ENCODE measurements around the gene DAAM2.

The DAAM2 gene

DNA sequence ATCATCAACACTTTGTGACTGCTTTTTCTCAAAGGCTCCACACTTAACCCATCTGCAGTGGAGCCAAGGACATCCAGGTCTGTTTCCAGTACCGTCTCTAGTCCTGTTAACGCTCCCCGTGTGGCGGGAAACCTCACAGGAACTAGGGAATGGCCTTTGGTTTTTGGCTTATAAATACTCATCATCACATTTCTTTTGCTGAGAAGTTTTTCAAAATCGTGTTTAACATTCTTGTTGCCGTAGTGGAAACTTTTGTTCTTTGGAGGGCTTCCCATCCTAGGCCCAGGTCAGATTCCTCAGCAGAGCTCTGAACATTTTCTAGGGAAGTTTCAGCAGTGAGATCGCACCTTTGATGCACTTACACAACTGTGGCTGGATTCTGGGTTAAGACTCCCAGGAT, 24.6 kb downstream of the DAAM2 start:
- no peaks in the 10 kb centered on the region for H3K4me1 ChIP-seq
- H3K36me3 ChIP-seq (replicated peaks), result no peaks in the 10 kb centered on the region
- in situ Hi-C loops (cut with MboI; ENCODE audit: low sequenced_read_pairs), result no loop called here
- no peaks in the 10 kb centered on the region for H3K9me3 ChIP-seq
- DNase-seq (ENCODE audit: low spot score in 2 of 2), result no peak
- H3K27me3 ChIP-seq (ENCODE audit: low read depth), result no peaks in the 10 kb centered on the region
- no peak overlapping the region for H3K4me3 ChIP-seq

DNA sequence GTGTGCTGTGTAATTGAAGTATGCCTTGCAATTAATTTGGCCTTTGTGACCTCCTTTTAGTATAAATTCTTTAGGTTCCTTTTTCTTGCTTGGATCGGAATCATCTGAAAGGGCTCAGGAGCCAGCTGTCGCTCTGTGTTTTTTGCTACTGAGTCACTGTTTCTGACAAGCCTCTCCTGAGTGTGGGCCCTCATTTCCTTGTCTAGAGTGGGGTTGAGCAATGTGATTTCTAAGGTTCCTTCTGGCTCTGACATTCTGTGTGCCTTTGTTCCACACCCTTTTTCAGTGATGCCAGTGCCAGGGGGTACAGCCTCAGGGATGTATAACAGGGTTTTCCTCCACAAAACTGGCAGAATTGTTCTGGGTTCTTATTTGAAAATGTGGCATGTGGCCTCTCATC, 26.5 kb downstream of the DAAM2 start:
- DNase-seq (ENCODE audit: low spot score in 2 of 2), result no peak

DNA sequence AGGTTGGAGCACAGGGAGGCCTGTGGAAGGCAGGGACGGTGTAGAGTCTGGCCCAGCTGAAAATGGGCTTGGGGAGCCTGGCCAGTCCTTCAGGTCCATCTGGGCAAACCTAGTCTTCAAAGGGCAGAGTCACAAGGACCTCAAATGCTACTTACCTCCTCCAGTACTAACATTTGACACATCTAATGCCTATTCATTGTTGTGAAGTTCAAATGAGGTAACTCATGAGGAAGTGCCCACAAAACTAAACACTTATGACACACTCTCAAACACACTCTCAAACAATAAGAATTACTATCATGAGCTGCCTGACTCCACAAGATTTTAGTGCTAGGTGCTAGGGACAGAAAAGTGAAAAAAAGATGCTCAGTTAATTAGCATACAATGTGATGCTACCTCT, 27.1 kb downstream of the DAAM2 start:
- no peak for DNase-seq (ENCODE audit: low spot score in 2 of 2)
- H3K4me3 ChIP-seq, result no peak overlapping the region
- no peaks in the 10 kb centered on the region for H3K36me3 ChIP-seq (replicated peaks)
- H3K4me1 ChIP-seq, result no peaks in the 10 kb centered on the region
- H3K27me3 ChIP-seq (ENCODE audit: low read depth), result no peaks in the 10 kb centered on the region
- in situ Hi-C loops (cut with MboI; ENCODE audit: low sequenced_read_pairs), result no loop called here
- H3K9me3 ChIP-seq, result no peaks in the 10 kb centered on the region

More for the DNA sequence above, 26.5 kb downstream of the DAAM2 start:
- H3K36me3 ChIP-seq (replicated peaks), result no peaks in the 10 kb centered on the region
- in situ Hi-C loops (cut with MboI; ENCODE audit: low sequenced_read_pairs), result no loop called here
- H3K4me1 ChIP-seq, result no peaks in the 10 kb centered on the region
- H3K4me3 ChIP-seq, result no peak overlapping the region
- no peaks in the 10 kb centered on the region for H3K9me3 ChIP-seq
- H3K27me3 ChIP-seq (ENCODE audit: low read depth), result no peaks in the 10 kb centered on the region

DNA sequence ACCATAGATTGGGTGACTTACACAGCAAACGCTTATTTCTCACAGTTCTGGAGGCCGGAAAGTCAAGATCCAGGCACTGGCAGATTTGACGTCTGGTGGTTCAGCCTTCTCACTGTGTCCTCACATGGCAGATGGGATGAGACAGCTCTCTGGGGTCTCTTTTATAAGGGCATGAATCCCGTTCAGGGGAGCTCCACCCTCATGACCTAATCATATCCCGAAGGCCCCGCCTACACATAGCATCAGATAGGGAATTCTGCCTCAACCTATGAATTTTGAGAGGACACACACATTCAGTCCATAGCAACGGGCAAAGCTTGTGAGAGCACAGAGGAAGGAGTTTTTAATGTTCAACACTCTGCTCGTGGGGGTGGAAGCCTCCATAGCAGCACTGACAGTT, 27.5 kb downstream of the DAAM2 start:
- Histone ChIP-seq H3K4me1 (no peaks in the 10 kb centered on the region), H3K36me3 (replicated peaks) (no peaks in the 10 kb centered on the region), H3K9me3 (no peaks in the 10 kb centered on the region), H3K4me3 (no peak overlapping the region), H3K27me3 (ENCODE audit: low read depth) (no peaks in the 10 kb centered on the region)
- in situ Hi-C loops (cut with MboI; ENCODE audit: low sequenced_read_pairs), result no loop called here
- DNase-seq (ENCODE audit: low spot score in 2 of 2), result no peak

DNA sequence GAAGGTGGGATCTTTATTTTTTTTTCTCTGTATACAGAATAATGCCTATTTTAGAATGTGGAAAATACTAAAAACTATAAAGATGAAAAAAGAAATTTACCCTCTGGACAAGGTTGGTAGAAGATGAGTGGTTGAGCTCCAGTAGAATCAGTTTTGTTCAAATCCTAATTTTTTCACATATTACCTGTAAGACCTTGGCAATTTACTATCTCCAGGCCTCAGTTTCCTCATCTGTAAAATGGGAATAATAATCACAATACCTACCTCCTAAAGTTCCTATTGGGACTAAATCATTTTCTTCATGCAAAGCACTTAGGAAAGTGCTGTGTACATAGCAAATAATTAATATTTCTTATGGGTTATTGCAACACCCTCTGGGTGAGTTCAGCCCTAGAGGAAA, 28.4 kb downstream of the DAAM2 start:
- in situ Hi-C loops (cut with MboI; ENCODE audit: low sequenced_read_pairs), result no loop called here
- no peaks in the 10 kb centered on the region for H3K9me3 ChIP-seq
- no peak for DNase-seq (ENCODE audit: low spot score in 2 of 2)
- H3K36me3 ChIP-seq (replicated peaks), result no peaks in the 10 kb centered on the region
- H3K4me3 ChIP-seq, result no peak overlapping the region
- H3K27me3 ChIP-seq (ENCODE audit: low read depth), result no peaks in the 10 kb centered on the region
- no peaks in the 10 kb centered on the region for H3K4me1 ChIP-seq

DNA sequence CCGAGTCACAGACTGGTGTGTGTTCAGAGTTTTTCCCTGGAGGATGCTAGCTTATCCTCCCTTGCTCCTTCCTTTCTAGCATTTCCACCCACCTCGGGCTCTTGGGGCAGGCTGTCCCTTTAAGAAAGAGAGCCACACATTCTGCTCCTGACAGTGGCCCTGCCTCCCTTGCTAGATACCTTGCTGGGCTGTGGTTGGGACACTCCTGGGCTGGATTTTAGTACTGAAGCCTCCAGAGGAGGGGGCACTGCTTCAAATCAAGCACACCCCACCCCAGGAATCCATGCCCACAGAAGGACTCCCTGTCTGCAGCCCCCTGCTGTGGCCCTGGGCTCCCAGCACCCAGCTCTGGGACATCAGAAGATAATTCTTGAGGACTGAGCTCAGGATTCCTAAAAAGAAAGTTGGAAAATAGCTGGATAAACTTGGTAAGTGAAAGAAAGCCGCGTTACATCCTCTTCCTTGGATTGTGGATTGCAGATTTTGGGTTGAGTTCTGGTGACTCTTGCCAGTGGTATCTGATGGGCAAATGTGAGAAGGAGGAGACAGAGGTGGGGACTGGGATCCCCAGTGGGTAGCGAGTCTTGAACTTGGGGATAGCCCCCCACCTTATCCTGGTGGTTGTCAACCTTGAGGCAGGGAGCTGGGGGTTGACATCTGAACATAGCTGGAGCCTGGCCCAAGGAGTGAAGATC, 29.0 kb downstream of the DAAM2 start:
- no peaks in the 10 kb centered on the region for H3K4me1 ChIP-seq
- H3K27me3 ChIP-seq (ENCODE audit: low read depth), result no peaks in the 10 kb centered on the region
- DNase-seq (ENCODE audit: low spot score in 2 of 2), result no peak
- no peaks in the 10 kb centered on the region for H3K9me3 ChIP-seq
- H3K36me3 ChIP-seq (replicated peaks), result no peaks in the 10 kb centered on the region
- no peak overlapping the region for H3K4me3 ChIP-seq
- in situ Hi-C loops (cut with MboI; ENCODE audit: low sequenced_read_pairs), result no loop called here

DNA sequence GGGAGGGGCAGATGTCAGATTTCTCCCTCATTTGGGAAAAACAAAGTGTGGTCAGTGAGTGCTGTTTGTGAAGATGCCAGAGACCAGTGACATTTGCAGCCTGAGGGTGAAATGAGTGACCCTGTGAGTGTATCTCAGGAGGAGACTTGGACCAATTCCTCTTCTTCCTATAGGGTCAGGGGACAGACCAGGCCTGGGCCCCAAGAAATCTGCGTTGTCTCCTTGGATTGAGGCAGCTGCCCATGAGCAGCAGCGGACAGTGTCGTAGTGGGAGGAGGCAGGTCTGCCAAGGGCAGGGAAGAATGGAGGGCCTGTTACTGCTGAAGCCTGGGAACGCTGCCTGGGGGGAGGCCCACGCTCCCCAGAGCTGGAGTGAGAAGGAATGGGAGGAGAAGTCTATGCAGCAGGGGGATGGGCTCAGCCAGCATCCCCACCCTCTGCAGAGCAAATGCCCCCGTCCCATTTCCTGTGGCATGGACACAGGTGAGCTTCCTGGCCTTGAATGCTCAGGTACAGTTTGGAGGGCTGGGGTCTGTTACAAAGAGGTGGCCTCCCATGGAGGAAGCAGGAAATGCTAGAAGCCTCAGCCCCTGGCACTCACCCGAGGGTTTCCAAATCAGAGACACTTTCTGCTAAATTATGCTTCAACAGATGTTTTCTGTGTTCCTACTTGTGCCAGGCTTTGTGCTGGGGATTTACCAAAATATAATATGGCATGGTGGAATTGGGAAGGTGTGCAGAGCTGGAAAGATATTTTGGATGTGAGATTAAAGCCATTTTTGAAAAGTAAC, 29.8 kb downstream of the DAAM2 start:
- DNase-seq (ENCODE audit: low spot score in 2 of 2), result no peak
- Histone ChIP-seq H3K4me1 (no peaks in the 10 kb centered on the region), H3K36me3 (replicated peaks) (no peaks in the 10 kb centered on the region), H3K9me3 (no peaks in the 10 kb centered on the region), H3K27me3 (ENCODE audit: low read depth) (no peaks in the 10 kb centered on the region), H3K4me3 (no peak overlapping the region)
- in situ Hi-C loops (cut with MboI; ENCODE audit: low sequenced_read_pairs), result no loop called here

DNA sequence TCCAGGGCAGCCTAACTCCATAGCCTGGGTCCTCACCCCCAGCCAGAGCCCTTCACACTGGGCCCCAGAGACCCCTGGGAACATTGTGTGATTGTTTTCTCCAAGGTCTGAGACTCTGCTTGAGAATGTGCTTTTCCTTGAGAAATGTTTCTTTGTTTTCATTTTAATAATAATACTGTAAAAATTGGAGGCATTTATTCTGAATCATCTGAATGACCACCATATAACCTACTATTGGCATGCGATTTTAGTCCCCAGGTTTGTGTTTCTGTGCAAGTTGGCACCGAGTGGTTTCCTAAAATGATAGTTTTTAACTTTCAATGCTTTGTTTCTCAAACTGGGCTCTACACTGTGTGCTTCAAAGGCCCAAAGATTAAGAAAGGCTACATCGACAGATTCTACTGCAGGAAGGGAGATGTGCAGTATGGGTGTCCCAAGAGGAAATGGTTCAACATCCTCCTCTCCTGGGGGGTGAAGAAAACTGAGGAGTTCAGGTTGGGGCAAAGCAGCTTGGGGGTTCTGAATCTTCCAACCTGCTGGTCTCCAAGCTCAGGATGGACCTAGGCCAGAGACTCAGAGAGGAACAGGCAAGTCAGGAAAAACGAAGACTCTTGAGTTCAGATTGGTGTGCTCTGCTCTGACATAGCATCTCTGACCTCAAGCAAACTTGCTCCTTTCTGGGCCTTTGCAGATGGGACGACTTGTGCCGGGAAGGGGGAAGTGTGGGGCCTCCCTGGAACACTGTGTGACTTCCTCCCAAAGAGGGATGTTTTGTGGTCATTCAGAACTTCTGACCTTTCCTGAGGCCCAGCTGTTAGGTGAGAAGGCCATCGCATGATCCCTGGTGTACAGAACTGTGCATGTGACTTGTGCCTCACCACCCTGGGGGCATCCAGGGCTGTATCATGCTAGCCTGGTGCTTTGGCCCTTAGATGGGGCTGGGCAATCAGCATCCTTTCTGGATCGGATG, 31.0 kb downstream of the DAAM2 start:
- no peaks in the 10 kb centered on the region for H3K36me3 ChIP-seq (replicated peaks)
- in situ Hi-C loops (cut with MboI; ENCODE audit: low sequenced_read_pairs), result no loop called here
- no peak for DNase-seq (ENCODE audit: low spot score in 2 of 2)
- H3K27me3 ChIP-seq (ENCODE audit: low read depth), result no peaks in the 10 kb centered on the region
- no peaks in the 10 kb centered on the region for H3K9me3 ChIP-seq
- H3K4me1 ChIP-seq, result no peaks in the 10 kb centered on the region
- H3K4me3 ChIP-seq, result no peak overlapping the region

DNA sequence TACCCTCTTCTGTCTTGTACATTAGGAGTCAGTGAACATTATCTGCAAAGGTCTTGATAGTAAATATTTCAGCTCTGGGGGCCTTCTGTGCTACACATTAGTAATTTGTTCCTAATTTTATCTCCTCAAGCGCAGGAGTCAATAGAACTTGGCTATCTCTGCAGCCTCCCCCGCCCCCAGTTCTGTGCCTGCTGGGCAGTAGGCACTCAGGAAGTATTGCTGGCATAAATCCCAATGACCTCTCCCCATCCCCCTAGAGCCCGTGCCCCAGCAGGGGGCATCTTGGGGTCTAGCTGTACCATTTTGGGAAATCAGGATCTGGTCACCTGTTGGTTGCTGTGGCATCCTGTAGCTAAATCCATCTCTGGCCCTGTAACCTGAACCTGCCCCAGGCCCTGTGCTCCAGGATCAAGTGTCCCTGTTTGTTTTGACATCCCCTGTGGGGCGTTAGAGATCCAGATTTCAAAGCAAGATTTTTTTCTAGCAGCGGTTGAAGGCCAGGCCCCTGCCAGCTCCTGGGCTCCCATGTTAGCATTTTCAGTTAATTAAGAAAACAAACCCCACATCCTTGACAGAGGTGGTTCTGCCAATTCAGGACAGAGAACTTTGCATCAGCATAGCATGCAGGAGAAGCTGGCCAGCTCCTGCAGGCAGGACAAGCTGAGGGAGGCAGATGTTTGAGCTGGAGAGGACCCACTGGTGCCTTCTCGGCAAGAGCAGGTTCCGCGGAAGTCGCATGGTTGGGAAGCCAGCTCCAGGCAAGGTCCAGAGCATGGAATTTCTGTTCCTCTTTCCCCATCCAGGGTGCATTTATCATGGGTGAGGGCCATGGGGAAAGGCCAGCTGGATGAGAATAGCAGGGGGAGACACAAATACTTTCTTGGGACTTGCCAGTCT, 32.1 kb downstream of the DAAM2 start:
- Histone ChIP-seq H3K27me3 (ENCODE audit: low read depth) (no peaks in the 10 kb centered on the region), H3K36me3 (replicated peaks) (no peaks in the 10 kb centered on the region), H3K4me3 (no peak overlapping the region), H3K4me1 (no peaks in the 10 kb centered on the region), H3K9me3 (no peaks in the 10 kb centered on the region)
- in situ Hi-C loops (cut with MboI; ENCODE audit: low sequenced_read_pairs), result no loop called here
- no peak for DNase-seq (ENCODE audit: low spot score in 2 of 2)

DNA sequence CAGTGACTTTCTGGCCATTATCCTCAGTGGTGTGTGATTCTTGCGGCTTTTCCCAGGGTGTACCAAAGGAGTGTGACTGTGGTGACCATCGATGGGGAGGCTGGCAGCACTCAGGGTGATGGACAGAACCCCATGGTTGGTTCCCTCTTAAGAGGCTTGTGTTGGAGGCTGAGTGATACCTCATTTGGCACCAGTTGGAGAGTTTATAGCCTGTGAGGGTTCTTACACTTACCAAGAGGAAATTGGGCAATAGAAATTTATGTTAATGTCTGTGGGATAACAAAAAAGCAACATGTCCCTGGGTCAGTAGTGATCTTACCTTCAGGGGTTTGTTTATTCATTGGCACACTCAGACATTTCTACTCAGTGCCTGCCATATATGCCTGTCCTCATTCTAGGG, 37.2 kb downstream of the DAAM2 start:
- no peaks in the 10 kb centered on the region for H3K9me3 ChIP-seq
- no peak for DNase-seq (ENCODE audit: low spot score in 2 of 2)
- in situ Hi-C loops (cut with MboI; ENCODE audit: low sequenced_read_pairs), result no loop called here
- no peaks in the 10 kb centered on the region for H3K36me3 ChIP-seq (replicated peaks)
- no peaks in the 10 kb centered on the region for H3K27me3 ChIP-seq (ENCODE audit: low read depth)
- H3K4me3 ChIP-seq, result no peak overlapping the region
- no peaks in the 10 kb centered on the region for H3K4me1 ChIP-seq

DNA sequence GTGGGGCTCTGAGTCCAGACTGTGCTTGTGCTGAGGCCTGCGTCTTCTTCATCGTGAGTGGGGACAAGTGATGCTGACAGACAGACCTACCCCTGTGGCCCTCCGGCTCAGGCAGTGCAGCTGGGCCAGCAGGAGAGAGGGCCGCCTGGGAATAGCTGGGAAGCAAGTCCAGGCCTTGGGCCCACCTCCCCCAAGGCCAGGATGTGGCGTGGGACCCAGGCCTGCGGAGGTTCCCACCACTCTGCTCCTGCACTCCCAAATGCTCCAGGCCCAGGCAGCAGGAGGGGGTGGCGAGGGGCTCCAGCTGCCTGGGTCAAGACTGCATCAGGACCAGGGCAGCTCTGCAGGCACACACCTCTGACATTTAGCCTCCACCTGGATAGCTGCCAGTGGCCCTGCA, 38.3 kb downstream of the DAAM2 start:
- H3K4me1 ChIP-seq, result no peaks in the 10 kb centered on the region
- no peak for DNase-seq (ENCODE audit: low spot score in 2 of 2)
- H3K4me3 ChIP-seq, result no peak overlapping the region
- H3K9me3 ChIP-seq, result no peaks in the 10 kb centered on the region
- H3K27me3 ChIP-seq (ENCODE audit: low read depth), result no peaks in the 10 kb centered on the region
- in situ Hi-C loops (cut with MboI; ENCODE audit: low sequenced_read_pairs), result no loop called here
- no peaks in the 10 kb centered on the region for H3K36me3 ChIP-seq (replicated peaks)

DNA sequence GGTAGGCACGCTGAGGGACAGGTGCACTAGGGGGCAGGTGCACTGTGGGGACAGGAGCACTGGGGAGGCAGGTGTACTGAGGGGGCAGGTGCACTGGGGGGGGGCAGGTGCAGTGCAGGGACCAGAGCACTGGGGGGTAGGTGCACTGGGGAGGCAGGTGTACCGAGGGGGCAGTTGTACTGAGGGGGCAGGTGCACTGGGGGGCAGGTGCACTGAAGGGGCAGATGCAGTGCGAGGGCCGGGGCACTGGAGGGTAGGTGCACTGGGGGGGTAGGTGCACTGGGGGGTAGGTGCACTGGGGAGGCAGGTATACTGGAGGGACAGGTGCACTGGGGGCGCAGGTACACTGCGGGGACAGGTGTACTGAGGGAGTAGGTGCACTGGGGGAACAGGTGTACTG, 39.5 kb downstream of the DAAM2 start:
- H3K36me3 ChIP-seq (replicated peaks), result no peaks in the 10 kb centered on the region
- H3K4me3 ChIP-seq, result no peak overlapping the region
- no peaks in the 10 kb centered on the region for H3K27me3 ChIP-seq (ENCODE audit: low read depth)
- DNase-seq (ENCODE audit: low spot score in 2 of 2), result no peak
- in situ Hi-C loops (cut with MboI; ENCODE audit: low sequenced_read_pairs), result no loop called here
- no peaks in the 10 kb centered on the region for H3K9me3 ChIP-seq
- H3K4me1 ChIP-seq, result no peaks in the 10 kb centered on the region

DNA sequence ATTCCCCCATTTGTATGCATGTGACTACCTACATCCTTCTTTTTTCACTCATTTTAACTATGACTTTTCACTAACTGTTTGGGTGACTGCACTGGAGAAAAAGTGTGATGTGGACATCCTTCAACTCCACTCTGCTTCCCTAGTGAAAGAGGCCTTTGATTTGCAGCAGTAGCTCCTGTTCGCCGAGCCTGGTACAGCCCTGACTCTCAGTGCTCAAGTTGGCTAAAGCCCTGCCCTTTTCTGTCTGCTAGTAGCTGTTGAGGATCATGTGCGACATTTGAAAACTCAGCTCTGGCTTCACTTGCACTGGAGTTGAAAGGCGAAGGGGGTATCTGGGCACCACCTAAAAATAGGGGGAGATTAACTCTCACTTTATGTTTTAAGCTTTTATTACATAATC, 42.1 kb downstream of the DAAM2 start:
- H3K27me3 ChIP-seq (ENCODE audit: low read depth), result no peaks in the 10 kb centered on the region
- no peaks in the 10 kb centered on the region for H3K36me3 ChIP-seq (replicated peaks)
- no peak overlapping the region for H3K4me3 ChIP-seq
- H3K9me3 ChIP-seq, result no peaks in the 10 kb centered on the region
- no peaks in the 10 kb centered on the region for H3K4me1 ChIP-seq
- in situ Hi-C loops (cut with MboI; ENCODE audit: low sequenced_read_pairs), result no loop called here
- no peak for DNase-seq (ENCODE audit: low spot score in 2 of 2)
